ENCODE data around the gene FCRLA.

GRCh38 chr1:161735837-161736236 lies 28.8 kb downstream of the FCRLA start:
- TF ChIP-seq CTCF (IDR thresholded peaks at IDR 0.05; ENCODE audit: low read depth, low read length, poor library complexity, severe bottlenecking): no peak
- TF ChIP-seq EZH2phosphoT487 (IDR thresholded peaks at IDR 0.05; ENCODE audit: borderline replicate concordance, low read length): no peak

Measured in DOHH2 (cell line).